Measurements from ENCODE around the gene UBE2V1. TPM values are rescaled to one million over a fixed set of nuclear protein-coding genes. Genes with fewer than 3 reads are reported as not detected.
A peak's percentile ranks its signal among the peaks of the same experiment; 100 is the strongest.

The UBE2V1 gene
- total and polyA plus RNA-seq, 2 of the 13 experiments (the other 11 are each of a cell fraction or from before 2014, with no cell fraction given) = 81.3 to 132 TPM

- TF ChIP-seq ZNF513 (CRISPR knock-in tag; conservative IDR thresholded peaks at IDR 0.05) (peak; percentile 84; the same call in 1 of the 2 replicates), ZNF557 (CRISPR knock-in tag; IDR thresholded peaks at IDR 0.05) (peak; percentile 54; the same call in 1 of the 2 replicates), MED1 (CRISPR knock-in tag; IDR thresholded peaks at IDR 0.05) (peak; percentile 69), SALL1 (CRISPR knock-in tag; IDR thresholded peaks at IDR 0.05) (peak; percentile 94), MAZ (IDR thresholded peaks at IDR 0.05; ENCODE audit: borderline replicate concordance, low read depth, low read length) (peak; percentile 52), MAZ (CRISPR knock-in tag; IDR thresholded peaks at IDR 0.05; ENCODE audit: low read depth) (peak; percentile 91), EHMT2 (IDR thresholded peaks at IDR 0.05; ENCODE audit: borderline replicate concordance, low read depth, low read length) (no peak), ZNF33B (CRISPR knock-in tag; IDR thresholded peaks at IDR 0.05) (peak; percentile 85), IKZF1 (IDR thresholded peaks at IDR 0.05) (no peak), HNF1A (IDR thresholded peaks at IDR 0.05; ENCODE audit: low read depth) (no peak), HNF1A (CRISPR knock-in tag; IDR thresholded peaks at IDR 0.05; ENCODE audit: borderline replicate concordance) (peak; percentile 79), KLF9 (CRISPR knock-in tag; IDR thresholded peaks at IDR 0.05; ENCODE audit: low read depth) (peak; percentile 88), ZFP90 (CRISPR knock-in tag; IDR thresholded peaks at IDR 0.05; ENCODE audit: borderline replicate concordance) (peak; percentile 34; the same call in 1 of the 2 replicates), IKZF4 (CRISPR knock-in tag; IDR thresholded peaks at IDR 0.05; ENCODE audit: borderline replicate concordance, low read depth, not compliant biosample characterization) (peak; percentile 93), RAD51 (IDR thresholded peaks at IDR 0.05; ENCODE audit: borderline replicate concordance) (no peak), TGIF2 (CRISPR knock-in tag; IDR thresholded peaks at IDR 0.05) (peak; percentile 86; the same call in 1 of the 2 replicates), ZFP62 (CRISPR knock-in tag; IDR thresholded peaks at IDR 0.05) (no peak; the same call in 1 of the 2 replicates), PRPF4 (IDR thresholded peaks at IDR 0.05; ENCODE audit: low read depth, low read length, poor library complexity, severe bottlenecking) (no peak), EP300 (IDR thresholded peaks at IDR 0.05; ENCODE audit: low read depth in 2 of 2, low read length in 2 of 2) (0 out of 4 replicates have a peak, but pooled peaks of 1 of the 2 experiments have one; percentile 18), EP300 (CRISPR knock-in tag; IDR thresholded peaks at IDR 0.05; ENCODE audit: borderline replicate concordance) (no peak), CREB3 (CRISPR knock-in tag; IDR thresholded peaks at IDR 0.05) (peak; percentile 97; the same call in 1 of the 2 replicates), KLF15 (CRISPR knock-in tag; IDR thresholded peaks at IDR 0.05; ENCODE audit: borderline replicate concordance) (peak; percentile 98), SSRP1 (CRISPR knock-in tag; IDR thresholded peaks at IDR 0.05) (no peak)
Observed at GRCh38 chr20:50153500-50154377, 40.8 kb upstream of the UBE2V1 start, which contains the start of gene PEDS1 (continued).
